Natural killer cell (primary cell): ENCODE measurements around the gene EP400. TPM values are rescaled to one million over a fixed set of nuclear protein-coding genes. Genes with fewer than 3 reads are reported as not detected.
A peak's percentile ranks its signal among the peaks of the same experiment; 100 is the strongest.

Source experiments
- ATAC-seq, 3 donors: fragments of 150-1000 bp in 2 of 3; fragments of 200-7000 bp in 1 of 3; cut with Tn5 transposase; 1 replicate in 1 of 3; 2 replicates in 2 of 3; pipeline ENCODE4 v1.10.0; 2021; ENCODE audit warnings: mild to moderate bottlenecking in 2 of 3, moderate library complexity in 2 of 3
- DNase-seq, 2 donors: peaks; one replicate each; pipeline versions ENCODE4 v3.0.0 to v3.0.0-alpha.2; 2013 to 2021; ENCODE audit warnings: mixed read lengths in 1 of 2
- H3K27ac ChIP-seq: one replicate; pipeline ENCODE4 v1.5.1; 2013; ENCODE audit warnings: mild to moderate bottlenecking, low read length
- H3K27me3 ChIP-seq: one replicate; pipeline ENCODE4 v1.6.1; 2013; ENCODE audit warnings: low read length; ENCODE audit not compliant: control insufficient read depth, insufficient read depth
- H3K36me3 ChIP-seq: one replicate; pipeline ENCODE4 v1.6.1; 2013; ENCODE audit warnings: low read length; ENCODE audit not compliant: control insufficient read depth, insufficient read depth
- H3K4me1 ChIP-seq: one replicate; pipeline ENCODE4 v1.6.1; 2013; ENCODE audit warnings: low read length; ENCODE audit not compliant: control insufficient read depth, insufficient read depth
- H3K4me3 ChIP-seq: one replicate; pipeline ENCODE4 v1.5.1; 2013; ENCODE audit warnings: low read length
- H3K9me3 ChIP-seq: one replicate; pipeline ENCODE4 v1.6.1; 2013; ENCODE audit warnings: low read length; ENCODE audit not compliant: control insufficient read depth, insufficient read depth
- H3K27ac Mint-ChIP-seq, 2 donors: one replicate each; pipeline ENCODE4 v1.8.0; 2022; ENCODE audit warnings: mild to moderate bottlenecking in 2 of 2, mixed read lengths in 2 of 2, moderate library complexity in 1 of 2
- H3K27me3 Mint-ChIP-seq, 2 donors: one replicate each; pipeline ENCODE4 v1.8.0; 2022; ENCODE audit warnings: low read depth in 2 of 2, mixed read lengths in 2 of 2
- H3K36me3 Mint-ChIP-seq: one replicate; pipeline ENCODE4 v1.8.0; 2022; ENCODE audit warnings: mixed read lengths
- H3K4me1 Mint-ChIP-seq, 2 donors: one replicate each; pipeline ENCODE4 v1.8.0; 2022; ENCODE audit warnings: mixed read lengths in 2 of 2
- H3K4me3 Mint-ChIP-seq: one replicate; pipeline ENCODE4 v1.8.0; 2022; ENCODE audit warnings: mild to moderate bottlenecking, moderate library complexity, mixed read lengths
- H3K9me3 Mint-ChIP-seq, 2 donors: one replicate each; pipeline ENCODE4 v1.8.0; 2022; ENCODE audit warnings: mixed read lengths in 2 of 2
- CTCF ChIP-seq: fragments of 200-600 bp; IDR thresholded peaks from one replicate; pipeline ENCODE4 v1.8.0; 2022; ENCODE audit warnings: antibody characterized with exemption
- WGBS: methylation state at CpG from one replicate; pipeline ENCODE4 v1.1.7; 2013; ENCODE audit warnings: missing lambda C conversion rate; ENCODE audit not compliant: insufficient coverage; 5-methylcytosine and 5-hydroxymethylcytosine counted together
- intact Hi-C: fragments of 100-400 bp; cut with micrococcal nuclease; formaldehyde crosslinking; loops from one replicate; pipeline ENCODE4 v1.14.2; 2022
- total RNA-seq, 4 donors: library from RNA; stranded (reverse); fragments of 120-200 nt in 1 of 4; gene quantifications; one replicate each; pipeline versions ENCODE4 v1.2.3 to v1.2.4, GENCODE V29; 2013 to 2022

The EP400 gene
- total RNA-seq, 3 donors from 2014 or later (not counting 1 experiment from before 2014, with no cell fraction given), result 62.8 to 81.1 (median 80.1) TPM

GRCh38 chr12:131943389-131943788, 6.4 kb upstream of the EP400 start:
- Mint-ChIP-seq H3K27ac (no peak overlapping the region), H3K9me3 (no peaks in the 10 kb centered on the region), H3K4me3 (no peak overlapping the region), H3K27me3 (no peaks in the 10 kb centered on the region), H3K36me3 (no peaks in the 10 kb centered on the region), H3K4me1 (peaks cover 10 to 12% of the 10 kb centered on the region in 2 donors)
- WGBS, result 99% methylated on average over 8 of the region's 8 CpGs
- H3K4me3 ChIP-seq, result no peak overlapping the region
- no peak for ATAC-seq
- H3K9me3 ChIP-seq, result no peaks in the 10 kb centered on the region
- H3K27ac ChIP-seq, result no peak overlapping the region
- H3K36me3 ChIP-seq, result peaks cover 24% of the 10 kb centered on the region
- TF ChIP-seq CTCF, result no peak
- no peaks in the 10 kb centered on the region for H3K27me3 ChIP-seq
- intact Hi-C loops, result no loop called here
- DNase-seq, result no peak
- peaks cover 10% of the 10 kb centered on the region for H3K4me1 ChIP-seq

GRCh38 chr12:131943876-131944275, 5.9 kb upstream of the EP400 start:
- Mint-ChIP-seq H3K9me3 (no peaks in the 10 kb centered on the region), H3K27ac (no peak overlapping the region), H3K4me1 (peaks cover 15 to 16% of the 10 kb centered on the region in 2 donors), H3K36me3 (no peaks in the 10 kb centered on the region), H3K4me3 (no peak overlapping the region), H3K27me3 (no peaks in the 10 kb centered on the region)
- H3K4me1 ChIP-seq, result peaks cover 14% of the 10 kb centered on the region
- no peak overlapping the region for H3K4me3 ChIP-seq
- intact Hi-C loops, result no loop called here
- TF ChIP-seq CTCF, result no peak
- no peaks in the 10 kb centered on the region for H3K9me3 ChIP-seq
- H3K36me3 ChIP-seq, result peaks cover 24% of the 10 kb centered on the region
- peak in 1 of 2 donors; percentile 4 for DNase-seq
- ATAC-seq, result no peak
- no peak overlapping the region for H3K27ac ChIP-seq
- H3K27me3 ChIP-seq, result no peaks in the 10 kb centered on the region
- whole genome bisulfite sequencing, result 97% methylated on average over 9 of the region's 10 CpGs

GRCh38 chr12:131944601-131945251, 5.0 kb upstream of the EP400 start:
- Histone ChIP-seq H3K4me3 (no peak overlapping the region), H3K27me3 (no peaks in the 10 kb centered on the region), H3K9me3 (no peaks in the 10 kb centered on the region), H3K36me3 (peaks cover 18% of the 10 kb centered on the region), H3K27ac (no peak overlapping the region), H3K4me1 (peaks cover 20% of the 10 kb centered on the region)
- Mint-ChIP-seq H3K27me3 (no peaks in the 10 kb centered on the region), H3K36me3 (no peaks in the 10 kb centered on the region), H3K9me3 (no peaks in the 10 kb centered on the region), H3K4me1 (peaks cover 16% of the 10 kb centered on the region in 2 donors), H3K27ac (no peak overlapping the region), H3K4me3 (no peak overlapping the region)
- DNase-seq (peak in 1 of 2 donors; percentile 13), ATAC-seq (no peak)
- WGBS, result 96% methylated on average over 35 of the region's 35 CpGs
- intact Hi-C loops, result no loop called here
- no peak for TF ChIP-seq CTCF

- peaks cover 13% of the 10 kb centered on the region for H3K36me3 ChIP-seq
- ATAC-seq (no peak), DNase-seq (peak in 1 of 2 donors; percentile 6)
- no peaks in the 10 kb centered on the region for H3K9me3 Mint-ChIP-seq
- H3K27ac ChIP-seq, result no peak overlapping the region
- no peak for TF ChIP-seq CTCF
- no peaks in the 10 kb centered on the region for H3K9me3 ChIP-seq
- H3K27ac Mint-ChIP-seq, result no peak overlapping the region
- H3K4me3 ChIP-seq, result no peak overlapping the region
- no peaks in the 10 kb centered on the region for H3K27me3 ChIP-seq
- peaks cover 16 to 25% of the 10 kb centered on the region in 2 donors for H3K4me1 Mint-ChIP-seq
- 81% methylated on average over 6 of the region's 6 CpGs for WGBS
- no peaks in the 10 kb centered on the region for H3K27me3 Mint-ChIP-seq
- H3K4me3 Mint-ChIP-seq, result no peak overlapping the region
- intact Hi-C loops, result no loop called here
- H3K4me1 ChIP-seq, result peaks cover 35% of the 10 kb centered on the region
- no peaks in the 10 kb centered on the region for H3K36me3 Mint-ChIP-seq
Observed at GRCh38 chr12:131946757-131947156, 3.0 kb upstream of the EP400 start.
